Colon (tissue), 2 donors: ENCODE measurements around the gene ZXDC.

Source experiments
- FAIRE-seq: peaks from 2 replicates; lab custom pipeline; 2012; peaks lifted over from hg19 to GRCh38; lab: Jason Lieb, UNC
- donor health status: control.
- donor health status: control.

Gene ZXDC

GRCh38 chr3:126510308-126510910 is 34.7 kb upstream of the ZXDC start:
- FAIRE-seq: no peak

GRCh38 chr3:126509597-126510307 is 34.1 kb upstream of the ZXDC start:
- no peak for FAIRE-seq

- no peak for FAIRE-seq
Measured at GRCh38 chr3:126508564-126508964, 32.9 kb upstream of the ZXDC start.

- FAIRE-seq: no peak
Measured at GRCh38 chr3:126507886-126508285, 32.2 kb upstream of the ZXDC start.

DNA sequence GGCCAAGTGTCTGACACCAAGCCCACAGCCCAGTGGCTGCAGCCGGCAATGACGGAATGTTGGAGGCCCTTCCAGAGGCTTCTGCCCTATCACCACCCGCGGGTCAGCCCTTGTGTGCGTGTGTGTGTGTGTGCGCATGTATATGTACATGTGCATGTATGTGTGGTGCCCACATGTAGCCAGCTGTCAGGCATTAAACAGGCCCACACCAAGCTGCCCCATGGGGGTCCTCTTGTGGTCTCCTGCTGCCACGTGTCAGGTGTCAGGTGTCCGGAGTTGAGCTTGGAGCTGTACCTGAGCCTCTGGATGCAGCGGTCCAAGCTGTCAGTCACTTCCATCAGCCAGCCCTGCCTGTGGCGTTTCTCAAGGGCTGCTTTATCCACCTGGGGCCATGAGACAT is 28.0 kb upstream of the ZXDC start:
- FAIRE-seq: no peak

DNA sequence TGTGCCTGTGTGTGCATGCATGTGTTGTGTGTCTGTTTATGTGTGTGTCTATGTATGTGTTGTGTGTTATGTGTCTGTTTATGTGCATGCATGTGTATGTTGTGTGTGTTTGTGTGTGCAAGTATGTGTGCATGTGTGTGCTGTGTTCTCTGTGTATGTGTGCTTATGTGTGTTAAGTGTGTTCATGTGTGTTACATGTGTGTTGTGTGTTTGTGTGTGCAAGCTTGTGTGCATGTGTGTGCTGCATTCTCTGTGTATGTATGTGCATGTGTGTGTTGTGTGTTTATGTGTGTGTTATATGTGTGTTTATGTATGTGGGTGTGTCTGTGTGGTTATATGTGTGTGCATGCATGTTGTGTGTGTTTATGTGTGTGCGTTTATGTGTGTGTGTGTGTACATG is 27.0 kb upstream of the ZXDC start:
- no peak for FAIRE-seq

- no peak for FAIRE-seq
Measured at GRCh38 chr3:126501736-126502135, 26.0 kb upstream of the ZXDC start.

- no peak for FAIRE-seq
Measured at GRCh38 chr3:126501054-126501453, 25.4 kb upstream of the ZXDC start.

- no peak for FAIRE-seq
Measured at GRCh38 chr3:126500016-126500415, 24.3 kb upstream of the ZXDC start.

DNA sequence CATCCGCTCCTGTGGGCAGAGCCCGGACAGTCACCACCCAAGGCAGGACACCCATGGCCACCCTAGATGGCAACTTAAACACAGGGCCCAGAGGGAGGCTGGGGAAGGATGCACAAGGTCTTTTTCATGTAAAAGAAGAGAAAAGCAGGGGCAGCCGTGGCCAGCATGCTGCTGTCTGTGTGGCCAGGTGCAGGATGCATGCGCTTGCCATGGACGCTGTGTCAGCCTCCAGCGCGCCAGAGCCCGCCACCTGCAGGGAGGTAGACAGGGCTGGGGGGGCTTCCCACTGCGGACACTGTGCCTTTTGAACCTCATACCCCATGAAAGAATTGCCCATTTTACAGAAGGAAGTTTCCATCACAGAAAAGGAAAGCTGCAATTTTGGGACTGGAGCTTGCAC is 23.7 kb upstream of the ZXDC start:
- FAIRE-seq: no peak

GRCh38 chr3:126498929-126499328 is 23.2 kb upstream of the ZXDC start:
- no peak for FAIRE-seq

DNA sequence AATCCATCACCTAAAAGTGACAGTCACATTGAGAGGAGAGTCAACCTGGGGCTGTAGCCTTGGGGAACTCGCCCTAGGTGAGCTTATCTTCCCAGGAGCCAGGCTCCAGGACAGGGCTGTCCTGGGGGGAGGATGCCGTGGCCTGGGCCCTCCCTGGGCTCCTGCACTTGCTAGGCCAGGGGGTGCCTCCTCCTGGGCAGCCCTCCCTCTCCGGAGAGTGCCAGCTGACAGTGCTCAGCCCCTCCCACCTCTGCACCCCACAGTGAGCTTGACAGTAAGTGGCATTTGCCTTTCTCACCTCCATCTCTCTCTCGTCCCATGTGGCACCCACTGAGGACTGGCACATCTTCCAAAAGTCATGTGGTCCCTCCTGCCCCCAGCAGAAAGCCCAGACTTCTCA is 22.8 kb upstream of the ZXDC start:
- FAIRE-seq: no peak

DNA sequence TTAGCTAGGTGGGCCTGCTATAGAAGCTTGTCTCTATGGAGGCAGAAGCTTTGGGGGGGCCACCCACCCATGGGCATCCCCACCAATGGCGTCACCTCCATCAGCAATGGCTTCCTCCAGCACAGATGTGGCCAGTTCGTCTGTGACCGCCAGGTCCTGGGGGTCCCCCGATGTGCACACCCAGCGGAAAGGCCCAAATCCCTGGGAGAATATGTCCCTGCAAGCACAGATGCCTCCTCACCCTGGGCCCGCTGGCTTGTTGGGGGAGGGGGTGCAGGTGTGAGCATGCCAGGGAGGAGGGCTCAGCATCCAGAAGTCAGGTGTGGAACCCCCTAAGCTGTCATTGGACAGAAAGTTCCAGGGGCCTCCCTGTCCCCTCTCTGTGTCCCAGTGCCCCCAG is 22.3 kb upstream of the ZXDC start:
- no peak for FAIRE-seq

GRCh38 chr3:126496894-126497850 is 21.5 kb upstream of the ZXDC start:
- no peak for FAIRE-seq

DNA sequence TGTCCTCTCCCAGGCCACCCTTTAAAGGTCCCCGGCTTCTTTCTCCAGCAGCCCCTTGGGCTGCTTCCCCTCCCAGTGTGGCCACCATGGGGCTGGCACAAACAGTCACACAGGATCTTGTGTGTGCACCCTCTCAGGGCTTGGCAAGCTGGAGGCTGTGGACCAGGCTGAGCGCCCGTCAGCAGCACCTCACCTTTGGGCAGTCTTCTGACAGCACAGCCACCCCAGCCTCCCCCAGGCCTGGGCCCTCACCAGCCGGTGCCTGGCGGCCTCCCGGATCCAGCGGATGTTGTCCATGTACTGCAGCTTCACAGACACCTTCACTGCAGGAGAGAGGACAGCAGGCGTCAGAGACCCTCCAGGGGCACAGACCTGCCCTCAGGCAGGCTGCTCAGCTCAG is 20.1 kb upstream of the ZXDC start:
- FAIRE-seq: no peak

DNA sequence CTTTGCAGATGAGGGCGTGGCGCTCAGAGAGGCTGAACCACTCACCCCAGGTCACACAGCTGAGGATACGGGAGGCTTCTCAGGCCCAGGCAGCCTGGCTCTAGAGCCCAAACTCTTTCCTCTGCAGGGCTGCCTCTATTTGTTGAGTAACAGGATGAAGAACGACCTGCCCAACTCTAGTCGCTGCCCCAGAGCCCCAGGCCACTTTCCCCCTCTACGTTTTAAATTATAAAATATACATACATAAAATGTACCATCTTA is 19.2 kb upstream of the ZXDC start:
- FAIRE-seq: no peak

DNA sequence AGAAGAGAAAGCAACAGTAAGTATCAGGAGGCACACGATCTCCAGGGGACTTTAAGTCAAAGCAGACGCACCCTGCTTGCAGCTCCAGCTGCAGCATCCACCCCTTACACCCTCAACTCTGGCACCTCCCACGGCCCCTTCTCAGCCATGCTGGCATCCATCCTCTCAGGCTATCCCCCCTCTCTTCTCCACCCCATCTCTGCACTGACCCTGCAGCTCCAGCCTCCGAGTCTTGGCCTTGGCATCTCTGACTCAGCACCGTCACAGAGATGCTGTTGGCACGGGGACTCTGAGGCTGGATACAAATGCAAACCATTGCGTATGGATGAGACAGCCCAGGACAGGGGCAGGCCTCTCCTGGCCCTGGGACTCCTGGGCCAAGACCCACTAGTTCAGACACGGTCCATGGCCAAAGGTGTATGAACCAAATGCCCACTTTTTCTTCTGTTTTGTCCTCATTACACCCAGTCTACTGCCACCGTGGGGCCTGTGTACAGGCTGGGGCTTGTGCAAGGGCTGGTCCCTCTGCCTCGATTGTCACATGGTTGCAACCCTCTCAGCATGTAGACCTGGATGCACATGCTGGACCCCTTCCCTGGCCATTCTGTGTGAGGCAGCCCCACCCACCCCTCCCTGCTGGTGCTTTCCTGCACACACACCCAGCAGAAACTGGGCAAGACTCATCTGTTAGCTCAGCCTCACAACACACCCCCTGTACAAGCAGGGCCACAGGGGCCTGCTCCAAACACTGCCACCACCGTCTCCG is 18.7 kb upstream of the ZXDC start:
- no peak for FAIRE-seq

DNA sequence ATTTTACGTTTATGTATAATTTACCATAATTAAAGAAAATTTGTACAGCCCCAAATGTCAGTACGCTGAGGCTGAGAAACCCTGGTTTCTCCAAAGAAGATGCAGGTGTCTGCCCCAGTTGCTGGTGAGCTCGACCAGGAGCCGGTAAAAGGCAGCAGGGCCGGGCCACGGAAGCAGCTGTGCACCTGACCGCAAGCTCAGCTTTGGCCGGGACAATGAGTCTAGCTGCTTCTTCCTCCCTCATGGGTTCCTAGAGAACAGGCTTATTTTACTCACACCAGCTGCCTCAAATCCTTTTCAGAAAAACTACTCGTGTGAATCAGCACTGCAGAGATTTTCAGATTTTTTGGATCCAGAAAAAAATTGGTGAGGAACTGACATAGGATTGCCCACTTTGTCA is 18.0 kb upstream of the ZXDC start:
- FAIRE-seq: no peak

GRCh38 chr3:126493051-126493450 is 17.4 kb upstream of the ZXDC start:
- no peak for FAIRE-seq

- FAIRE-seq: no peak
Measured at GRCh38 chr3:126491221-126492013, 15.7 kb upstream of the ZXDC start.

- FAIRE-seq: no peak
Measured at GRCh38 chr3:126490619-126491018, 14.9 kb upstream of the ZXDC start.
